Stimulated activated CD4-positive, alpha-beta T cell treated with anti-CD3 and anti-CD28 coated beads, TNF-alpha, amount 100 ng/mL, for 4 hours (primary cell): ENCODE measurements around the gene ESPL1.

Experiments used
- DNase-seq, 3 experiments: peaks; one replicate each; pipeline ENCODE4 v3.0.0-alpha.2; 2020; ENCODE audit warnings: low read depth in 3 of 3

Gene ESPL1

DNA sequence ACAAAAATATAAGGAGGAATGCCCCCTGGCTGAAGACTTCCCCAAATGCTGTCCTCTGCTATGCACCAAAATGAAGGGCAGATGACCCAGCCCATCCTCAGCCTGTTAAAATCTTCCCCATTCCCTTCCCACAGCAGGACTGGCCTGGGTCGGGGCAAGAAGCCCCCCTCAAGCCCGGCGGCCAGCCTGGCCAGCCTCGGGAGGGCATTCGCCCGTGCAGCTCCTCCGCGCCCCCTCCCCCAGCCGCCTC, 36.5 kb upstream of the ESPL1 start:
- DNase-seq: no peak

DNA sequence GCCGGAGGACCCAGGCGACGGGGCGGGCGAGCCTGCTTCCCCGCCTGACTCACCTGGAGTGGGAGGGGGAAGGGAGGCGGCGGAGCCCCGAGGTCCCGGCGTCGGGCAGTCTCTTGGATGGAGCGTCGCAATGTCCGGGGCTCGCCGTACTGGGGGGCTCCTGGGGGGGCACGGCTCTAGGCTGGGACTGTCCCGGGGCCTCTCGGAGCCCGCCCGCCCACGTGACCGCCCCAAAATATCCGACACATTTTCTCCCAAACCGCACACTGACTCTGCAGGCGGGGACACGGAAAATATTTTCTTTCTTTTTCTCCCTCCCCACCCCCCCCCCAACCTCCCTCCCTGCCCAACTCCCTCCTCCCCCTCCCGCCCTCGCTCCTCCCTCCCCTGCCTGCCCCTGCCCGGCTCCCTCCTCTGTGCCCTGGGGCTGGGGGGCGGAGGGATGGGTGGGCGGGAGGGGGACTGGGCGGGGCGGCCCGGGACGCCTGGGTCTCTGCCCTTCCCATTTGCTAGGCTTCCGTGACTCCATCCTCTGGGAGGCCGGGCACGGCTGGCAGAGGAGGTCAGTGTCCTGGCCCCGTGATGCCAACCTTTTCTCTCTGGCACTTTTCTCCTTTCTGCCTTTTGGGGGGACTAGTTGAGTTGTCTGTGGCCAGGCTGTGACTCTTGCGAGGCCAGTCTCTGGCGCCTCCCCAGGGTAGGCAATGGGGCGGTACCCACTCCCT, 36.0 kb upstream of the ESPL1 start, which contains the start of gene RARG:
RARG (minus strand) TSS at position 289 of the 725 bp plus-strand sequence. CDS start 4,664 bp downstream, outside the sequence.
- DNase-seq: peak; percentile 65 to 74 (median 67)

DNA sequence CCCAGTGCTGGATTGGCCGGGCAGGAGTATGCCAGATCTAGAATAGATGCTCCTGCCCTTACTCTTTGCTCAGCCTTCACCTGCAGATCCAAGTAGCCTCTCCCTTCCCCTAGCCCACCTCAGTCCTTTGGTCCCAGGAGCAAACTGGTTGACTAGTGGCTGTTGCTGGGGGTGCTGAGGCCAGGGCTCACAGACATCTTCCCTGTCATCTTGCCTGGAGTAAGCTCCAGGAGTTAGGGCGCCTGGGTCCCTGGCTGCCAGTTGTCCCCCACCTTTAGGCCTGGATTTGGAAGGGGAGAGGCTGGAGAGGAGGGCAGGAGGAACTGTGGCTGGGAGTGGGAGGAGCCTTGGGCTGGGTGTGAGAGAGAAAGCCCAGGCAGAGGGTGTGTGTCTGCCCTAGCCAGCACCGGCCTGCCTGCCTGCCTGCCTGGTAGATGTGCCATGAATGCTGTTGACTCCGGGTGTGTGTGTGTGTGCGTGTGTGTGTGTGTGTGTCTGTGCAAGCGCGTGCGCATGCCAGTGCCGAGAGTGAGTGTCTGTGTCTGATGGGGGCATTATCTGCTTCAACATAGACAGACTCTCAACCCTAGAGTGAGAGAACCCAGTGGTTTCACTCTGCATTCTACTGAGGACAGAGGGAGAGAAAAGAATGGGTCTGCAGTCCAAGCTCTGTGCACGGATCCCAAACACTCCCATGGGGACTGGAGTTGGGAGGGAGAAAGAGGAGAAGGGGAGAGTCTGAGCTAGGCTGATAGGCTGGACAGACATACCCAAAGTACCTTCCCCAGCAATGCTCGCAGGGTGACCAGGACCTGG, 35.2 kb upstream of the ESPL1 start:
- DNase-seq: no peak

DNA sequence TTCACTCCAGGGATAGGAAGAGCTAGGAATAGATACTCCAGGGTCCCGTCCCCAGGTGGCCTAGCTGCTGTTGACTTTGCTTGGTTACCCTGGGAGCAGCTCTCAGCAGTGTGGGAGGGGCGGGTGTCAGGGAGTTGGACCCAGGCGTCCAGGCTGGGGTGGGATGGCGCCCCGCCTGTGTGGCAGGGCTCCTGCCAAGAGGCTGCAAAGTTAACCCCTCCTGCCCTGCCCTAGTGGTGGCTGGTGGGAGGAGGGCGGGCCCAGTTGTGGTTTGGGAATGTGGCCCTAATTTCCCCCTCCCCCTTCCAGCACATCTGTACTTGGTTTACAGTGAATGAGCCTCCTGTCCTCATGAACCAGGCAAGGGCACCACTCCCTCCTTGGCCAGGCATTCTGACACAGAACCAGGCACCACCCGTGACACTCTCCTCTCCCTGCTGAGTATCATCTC, 34.4 kb upstream of the ESPL1 start:
- DNase-seq: no peak

DNA sequence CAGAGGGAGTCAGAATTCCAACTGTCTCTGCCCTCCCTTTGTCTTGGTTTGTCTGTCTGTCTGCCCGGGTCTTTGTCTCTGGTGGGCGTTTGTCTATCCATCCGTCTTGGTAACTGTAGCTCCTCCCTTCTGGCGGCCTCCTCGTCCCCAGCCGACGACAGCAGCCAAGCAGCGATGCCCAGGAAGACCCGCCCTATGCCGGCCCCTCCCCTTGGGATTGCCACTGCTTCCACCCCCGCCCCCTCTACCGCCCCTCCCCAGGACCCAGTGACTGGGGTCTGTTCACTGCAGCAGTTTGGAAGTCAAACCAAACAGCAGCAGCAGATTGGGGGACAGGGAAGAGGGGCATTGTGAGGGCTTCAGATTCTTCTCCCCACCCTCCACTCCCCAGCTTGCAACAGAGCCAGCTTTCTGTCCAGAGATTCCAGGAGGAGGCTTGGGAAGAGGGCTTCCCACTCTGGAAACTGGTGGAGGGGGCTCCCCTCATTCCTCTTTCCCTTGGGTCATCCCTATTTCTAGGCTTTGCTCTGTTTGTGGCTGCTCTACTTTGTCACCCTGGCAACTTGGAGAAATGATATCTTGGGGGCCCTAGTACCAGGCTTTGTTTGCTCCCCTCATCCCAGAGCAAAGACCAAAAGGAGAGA, 33.7 kb upstream of the ESPL1 start:
- no peak for DNase-seq

DNA sequence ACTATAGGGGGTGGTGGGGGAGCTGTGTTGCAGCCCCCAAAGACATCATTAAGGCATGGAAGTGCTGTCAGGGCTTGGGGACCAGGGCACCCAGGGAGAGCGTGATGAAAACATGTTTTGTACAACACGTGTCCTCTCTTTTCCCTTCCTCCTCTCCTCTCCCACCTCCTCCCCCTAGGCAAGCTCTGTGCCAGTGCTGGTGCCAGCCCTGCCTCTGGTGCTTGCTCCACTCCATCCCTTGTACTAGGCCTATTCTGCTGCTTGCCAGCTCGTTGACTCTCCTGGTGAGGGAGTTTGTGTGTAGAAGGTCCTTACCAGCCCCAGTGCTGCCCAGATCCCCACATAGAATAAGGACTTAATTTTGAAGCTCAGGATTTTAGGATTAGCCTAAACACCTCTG, 32.9 kb upstream of the ESPL1 start:
- DNase-seq: no peak

DNA sequence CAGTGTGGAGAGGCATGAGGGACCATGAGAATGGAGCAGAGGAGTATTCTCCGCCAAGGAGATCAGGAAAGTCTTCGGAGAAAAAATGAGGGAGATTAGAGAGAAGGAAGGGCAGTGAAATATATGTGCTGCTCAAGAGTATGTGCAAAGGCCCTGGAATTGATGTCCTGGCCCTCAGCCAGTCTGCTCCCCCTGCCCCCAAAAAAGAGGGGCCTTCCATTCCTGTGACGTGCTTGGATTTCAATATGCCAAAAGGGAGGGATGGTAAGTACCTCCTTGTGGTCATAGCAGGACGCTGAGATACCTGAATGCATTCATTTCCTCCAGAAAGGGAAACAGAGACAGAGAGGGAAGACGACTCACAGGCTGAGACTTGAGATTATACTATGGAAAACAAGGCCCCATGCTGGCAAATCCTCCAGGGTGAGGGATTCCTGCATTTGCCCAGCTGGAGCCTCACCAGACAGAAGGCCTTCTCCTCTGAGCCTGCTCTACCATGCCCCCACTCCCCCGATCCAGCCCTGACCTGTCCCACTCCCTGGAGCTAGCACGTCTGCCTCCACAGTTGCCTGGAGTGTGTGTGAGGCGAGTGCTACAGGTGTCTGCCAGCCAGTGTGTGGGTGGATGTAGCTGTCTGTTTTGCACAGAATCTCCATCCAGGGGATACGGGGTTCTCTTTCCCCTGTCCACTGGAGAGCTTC, 32.2 kb upstream of the ESPL1 start:
- DNase-seq: no peak

DNA sequence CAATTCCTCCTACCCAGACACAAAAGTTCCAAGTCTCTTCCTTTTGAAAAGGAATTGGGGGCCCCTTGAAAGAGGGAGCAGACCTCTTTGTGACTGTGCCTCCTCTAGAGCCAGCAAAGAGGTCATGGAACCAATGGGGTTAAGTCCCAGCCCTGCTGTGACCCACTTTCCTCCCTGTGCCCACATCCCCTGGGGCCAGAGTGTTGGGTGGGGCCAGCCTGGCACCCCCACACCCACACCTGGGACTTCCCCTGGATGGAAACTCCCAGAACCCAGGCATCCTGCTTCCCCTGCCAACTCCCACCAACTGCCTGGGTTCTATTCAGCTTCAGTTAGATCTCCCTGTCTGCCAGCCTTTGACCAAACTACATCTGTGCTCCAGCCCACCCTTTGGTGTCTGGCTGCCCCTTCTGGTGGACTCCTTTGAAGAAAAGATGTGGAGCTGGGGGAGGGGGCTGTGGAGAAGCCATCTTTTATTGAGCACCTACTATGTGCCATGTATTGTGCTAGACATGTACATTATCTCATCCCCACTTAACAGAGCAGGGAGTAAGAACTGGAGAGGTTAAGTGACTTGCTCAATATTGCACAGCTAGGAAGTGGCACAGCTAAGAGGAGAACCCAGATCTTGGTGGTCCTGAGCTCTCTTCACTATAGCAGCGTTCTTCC, 31.5 kb upstream of the ESPL1 start:
- no peak for DNase-seq

DNA sequence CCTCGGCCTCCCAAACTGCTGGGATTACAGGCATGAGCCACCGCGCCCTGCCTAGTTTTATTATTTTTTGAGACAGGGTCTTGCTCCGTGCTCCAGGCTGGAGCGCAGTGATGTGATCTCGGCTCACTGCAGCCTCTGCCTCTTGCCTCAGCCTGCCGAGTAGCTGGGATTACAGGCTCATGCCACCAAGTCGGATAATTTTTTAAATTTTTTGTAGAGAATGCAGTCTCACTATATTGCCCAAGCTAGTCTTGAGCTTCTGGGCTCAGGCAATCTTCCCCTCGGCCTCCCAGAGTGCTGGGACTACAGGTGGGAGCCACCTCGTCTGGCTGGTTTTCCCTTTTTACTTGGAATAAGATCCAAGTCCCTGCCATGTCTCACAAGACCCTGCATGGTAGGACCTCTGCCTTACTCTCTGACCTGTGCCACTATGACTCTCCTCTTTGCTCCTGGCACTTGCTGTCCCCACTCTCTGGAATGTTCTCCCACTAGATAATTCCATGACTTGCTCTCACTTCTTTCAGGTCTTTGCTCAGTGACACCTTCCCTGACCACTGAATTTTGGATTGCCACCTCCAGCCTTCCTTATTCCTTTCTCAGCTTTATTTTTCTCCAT, 28.3 kb upstream of the ESPL1 start:
- no peak for DNase-seq

DNA sequence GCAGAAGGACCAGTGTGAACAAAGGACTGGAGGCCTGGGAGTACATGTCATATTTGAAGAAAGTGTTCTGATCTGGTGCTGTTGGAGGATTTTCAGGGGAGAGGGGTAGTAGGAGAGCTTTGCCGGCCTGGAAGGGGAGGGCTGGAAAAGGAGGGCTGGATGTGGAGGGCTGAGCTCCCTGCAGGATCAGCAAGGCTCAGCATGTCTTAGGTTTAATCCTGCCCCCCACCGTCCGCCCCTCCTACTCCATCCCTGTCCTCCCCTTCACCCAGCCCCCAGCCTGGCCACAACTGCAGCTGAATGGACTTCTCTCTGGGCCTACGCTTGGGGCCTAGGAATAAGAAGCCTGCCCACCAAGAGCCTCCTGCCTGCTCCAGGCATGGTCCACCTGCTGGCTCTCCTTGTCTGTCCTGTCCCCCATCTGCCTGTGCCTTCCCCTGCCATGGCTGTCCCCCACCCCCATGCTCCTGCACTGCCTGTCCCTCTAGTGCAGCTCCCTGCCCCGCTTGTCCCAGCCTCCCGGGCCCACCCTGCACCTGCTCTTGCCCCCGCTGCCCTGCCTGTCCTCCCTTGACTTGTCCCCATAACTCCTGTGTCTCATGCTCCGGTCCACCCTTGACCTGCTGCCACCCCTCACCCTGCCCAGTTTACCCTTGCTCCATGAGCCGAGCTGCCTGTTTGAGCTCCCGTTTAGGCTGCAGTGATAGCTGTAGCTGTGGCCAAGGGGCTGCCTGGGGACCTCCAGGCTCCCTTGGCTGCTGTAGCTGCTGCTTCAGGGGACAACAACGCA, 26.3 kb upstream of the ESPL1 start:
- no peak for DNase-seq

DNA sequence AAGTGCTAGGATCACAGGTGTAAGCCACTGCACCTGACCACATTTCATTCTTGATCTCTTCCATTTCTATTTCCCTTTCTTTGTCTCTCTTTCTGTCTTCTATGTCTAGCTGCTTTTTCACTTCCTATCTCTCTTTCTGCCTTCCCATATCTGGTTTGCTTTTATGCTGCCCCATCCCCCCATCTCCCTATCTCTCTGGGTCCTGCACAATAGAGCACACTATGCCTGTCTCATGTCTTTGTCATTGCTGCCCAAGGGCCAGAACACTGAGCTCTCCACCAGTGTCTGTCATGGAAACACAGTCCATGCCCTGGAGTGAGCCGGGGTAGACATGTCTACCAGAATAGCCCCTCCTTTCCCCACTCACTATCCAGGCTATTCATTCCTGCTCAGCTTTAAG, 23.8 kb upstream of the ESPL1 start:
- no peak for DNase-seq

DNA sequence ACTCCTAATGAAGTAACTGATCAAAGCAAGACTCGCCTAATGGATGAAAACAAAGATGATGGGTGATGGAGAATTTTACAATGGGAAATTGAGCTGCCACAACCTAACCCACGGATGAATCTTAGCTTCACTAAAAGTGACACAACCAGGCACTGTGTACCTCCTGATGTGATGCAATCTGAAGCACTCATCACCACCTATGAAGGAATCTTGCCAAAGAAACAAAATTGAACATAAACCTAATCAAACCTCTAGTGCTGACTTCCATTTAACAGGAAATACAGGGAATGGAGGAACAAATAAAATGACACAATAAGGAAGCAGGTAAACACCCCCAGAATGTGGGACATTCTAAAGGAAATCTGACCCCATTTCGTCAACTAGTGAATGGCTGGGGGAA, 22.8 kb upstream of the ESPL1 start:
- DNase-seq: no peak

DNA sequence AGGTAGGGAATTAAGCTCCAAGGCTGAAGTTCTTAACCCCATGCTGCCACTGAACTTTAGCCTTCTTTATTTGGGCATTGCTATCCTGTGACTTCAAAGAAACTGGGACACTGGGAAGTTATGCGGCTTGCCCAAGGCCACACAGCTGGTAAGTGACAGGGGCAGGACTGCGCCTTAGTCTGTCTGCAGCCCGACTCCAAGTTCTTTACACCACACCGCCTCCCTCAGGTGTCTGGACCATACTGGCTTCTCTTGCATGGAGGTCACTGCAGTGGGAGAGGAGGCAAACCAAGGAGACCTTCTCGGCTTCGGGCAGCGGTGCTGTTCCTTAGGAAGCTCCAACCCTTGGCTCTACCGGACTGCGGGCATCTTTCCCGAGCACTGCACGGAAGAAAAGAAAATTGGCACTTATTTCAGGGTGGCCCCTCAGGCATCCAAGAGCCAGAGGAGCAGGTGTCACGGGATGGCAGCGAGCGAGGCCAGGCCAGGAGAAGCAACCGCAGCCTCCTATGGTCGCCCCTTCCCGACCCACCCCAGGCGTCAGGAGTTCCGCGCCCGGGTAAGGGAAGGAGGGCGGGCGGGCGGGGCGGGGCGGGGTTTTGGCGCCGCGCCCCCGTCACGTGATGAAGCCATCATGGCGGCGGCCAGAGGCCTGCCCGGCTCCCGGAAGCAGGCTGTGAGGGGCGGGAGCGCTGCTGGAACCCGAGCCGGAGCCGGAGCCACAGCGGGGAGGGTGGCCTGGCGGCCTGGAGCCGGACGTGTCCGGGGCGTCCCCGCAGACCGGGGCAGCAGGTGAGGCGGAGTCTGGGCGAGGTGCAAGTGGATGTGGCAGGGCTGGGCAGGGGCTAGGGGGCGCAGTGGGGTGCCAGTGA, 16.4 kb upstream of the ESPL1 start:
- DNase-seq: peak; percentile 44 to 48 (median 46)

DNA sequence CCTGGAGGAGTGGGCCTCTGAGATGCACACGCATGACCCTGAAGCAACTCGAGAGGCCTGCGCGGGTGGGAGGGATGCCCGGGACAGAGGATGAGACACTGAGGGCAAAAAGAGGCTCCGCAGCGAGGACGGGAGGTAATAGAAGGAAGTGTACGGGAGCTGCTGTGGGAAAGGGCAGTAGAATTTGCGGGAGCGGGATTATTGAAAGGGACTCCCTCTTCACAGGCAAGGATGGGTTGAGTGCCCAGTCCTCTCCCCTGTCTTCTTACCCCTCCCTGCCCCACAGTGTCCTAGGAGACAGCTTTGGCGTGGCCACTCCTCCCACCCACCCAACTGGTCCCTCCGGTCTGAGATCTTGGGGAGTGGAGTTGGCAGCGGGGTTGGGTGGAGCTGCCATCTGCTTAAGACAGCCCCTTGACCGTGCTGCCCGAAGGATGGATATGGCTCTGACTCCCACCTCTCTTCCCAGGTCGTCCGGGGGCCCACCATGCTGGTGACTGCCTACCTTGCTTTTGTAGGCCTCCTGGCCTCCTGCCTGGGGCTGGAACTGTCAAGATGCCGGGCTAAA, 15.7 kb upstream of the ESPL1 start:
- DNase-seq: no peak

DNA sequence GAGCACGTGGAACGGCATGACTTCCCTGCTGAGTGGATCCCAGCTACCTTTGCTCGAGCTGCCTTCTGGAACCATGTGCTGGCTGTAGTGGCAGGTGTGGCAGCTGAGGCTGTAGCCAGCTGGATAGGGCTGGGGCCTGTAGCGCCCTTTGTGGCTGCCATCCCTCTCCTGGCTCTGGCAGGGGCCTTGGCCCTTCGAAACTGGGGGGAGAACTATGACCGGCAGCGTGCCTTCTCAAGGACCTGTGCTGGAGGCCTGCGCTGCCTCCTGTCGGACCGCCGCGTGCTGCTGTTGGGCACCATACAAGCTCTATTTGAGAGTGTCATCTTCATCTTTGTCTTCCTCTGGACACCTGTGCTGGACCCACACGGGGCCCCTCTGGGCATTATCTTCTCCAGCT, 14.8 kb upstream of the ESPL1 start:
- DNase-seq: no peak

DNA sequence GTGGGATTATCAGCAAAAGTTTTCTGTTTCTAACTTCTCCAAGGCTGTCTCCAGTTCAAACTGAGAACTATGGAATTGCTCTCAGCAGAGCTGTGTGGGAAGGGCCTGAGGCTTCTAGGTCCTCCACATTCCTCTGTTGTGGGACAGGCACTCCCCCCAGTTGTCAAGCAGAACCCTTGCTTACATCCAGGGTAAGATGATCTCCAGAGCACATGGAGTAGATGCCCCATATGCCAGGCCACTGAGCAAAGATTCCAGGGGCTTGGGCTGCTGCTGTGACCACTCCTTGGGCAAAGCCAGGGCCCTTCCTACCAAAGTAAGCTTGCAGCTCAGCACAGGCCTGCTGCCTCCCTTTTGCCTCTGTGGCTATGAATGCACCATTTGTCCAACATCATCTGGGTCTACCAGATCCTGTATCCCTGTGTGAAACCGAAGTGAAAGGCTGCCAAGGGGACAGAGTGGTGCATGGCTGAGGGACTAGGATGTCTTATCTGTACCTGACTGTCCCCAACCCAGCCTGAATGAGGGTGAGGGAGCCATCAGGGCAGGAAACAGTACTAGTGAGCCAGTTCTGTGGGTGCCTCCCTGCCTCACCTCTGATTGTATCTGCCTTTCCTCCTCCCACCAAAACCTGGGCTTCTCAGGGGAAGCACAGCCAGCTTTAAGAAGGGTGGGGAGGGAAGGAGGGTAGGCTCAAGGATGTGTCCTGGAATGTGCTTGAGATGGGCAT, 13.1 kb upstream of the ESPL1 start:
- no peak for DNase-seq

DNA sequence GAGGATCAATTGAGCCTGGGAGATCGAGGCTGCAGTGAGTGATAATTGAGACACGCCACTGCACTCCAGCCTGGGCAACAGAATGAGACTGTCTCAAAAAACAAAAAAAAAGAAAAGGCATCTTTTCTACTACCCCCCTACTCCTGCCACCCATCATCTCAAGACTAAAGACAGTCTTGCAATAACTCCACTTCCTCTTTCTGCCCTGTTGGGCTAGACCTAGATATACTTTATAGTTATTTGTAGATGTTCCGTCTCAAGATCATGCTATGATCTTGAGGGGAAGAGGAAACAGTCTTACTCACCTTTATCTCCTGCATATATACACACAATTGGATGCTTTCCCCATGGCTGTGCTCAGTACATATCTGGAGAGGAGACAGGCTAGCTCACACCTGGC, 12.1 kb upstream of the ESPL1 start:
- DNase-seq: no peak
